ENCODE measurements around the gene DCAF5. TPM values are rescaled to one million over a fixed set of nuclear protein-coding genes. Genes with fewer than 3 reads are reported as not detected.

DCAF5 gene
- total RNA-seq, 1 experiment from 2014 or later = 22.0 TPM

GRCh38 chr14:69092840-69093422 is 60.0 kb downstream of the DCAF5 start:
- H3K4me1 ChIP-seq (ENCODE audit: insufficient read depth, low read length, poor library complexity, severe bottlenecking) = peaks cover 4% of the 10 kb centered on the region
- DNase-seq (ENCODE audit: low spot score) = no peak
- no peak overlapping the region for H3K27ac ChIP-seq (ENCODE audit: low read depth, low read length, poor library complexity, severe bottlenecking)
- H3K4me3 ChIP-seq (ENCODE audit: low read depth, low read length, poor library complexity, severe bottlenecking) = no peak overlapping the region
- no peak for TF ChIP-seq EZH2 (IDR thresholded peaks at IDR 0.05; ENCODE audit: borderline replicate concordance, low read depth, low read length, poor library complexity, severe bottlenecking)
- TF ChIP-seq CTCF (conservative IDR thresholded peaks at IDR 0.05; ENCODE audit: low read depth, low read length) = no peak
- BruUV-seq (replicated peaks) = no TSS peak
- intact Hi-C loops (cut with micrococcal nuclease; ENCODE audit: unreplicated experiment) = no loop called here
- peaks cover 15% of the 10 kb centered on the region for H3K36me3 ChIP-seq (ENCODE audit: insufficient read depth, low read length, poor library complexity, severe bottlenecking)
- ChIA-PET POLR2A (ENCODE audit: low non-redundant PET) (interaction anchor here (0.7 kb wide), 1 partner anchor 250 kb away, joined by 3 read pairs; no protein-coding TSS in a partner anchor), CTCF (no interaction called here)
- no peaks in the 10 kb centered on the region for H3K9me3 ChIP-seq (ENCODE audit: low read depth, low read length, poor library complexity, severe bottlenecking)
- no peaks in the 10 kb centered on the region for H3K27me3 ChIP-seq (replicated peaks; ENCODE audit: insufficient read depth, low read depth, low read length, poor library complexity)

GRCh38 chr14:69091695-69092094 is 61.2 kb downstream of the DCAF5 start:
- BruUV-seq (replicated peaks) = no TSS peak

GRCh38 chr14:69091006-69091405 is 61.9 kb downstream of the DCAF5 start:
- no peaks in the 10 kb centered on the region for H3K27me3 ChIP-seq (replicated peaks; ENCODE audit: insufficient read depth, low read depth, low read length, poor library complexity)
- peaks cover 4% of the 10 kb centered on the region for H3K4me1 ChIP-seq (ENCODE audit: insufficient read depth, low read length, poor library complexity, severe bottlenecking)
- TF ChIP-seq EZH2 (IDR thresholded peaks at IDR 0.05; ENCODE audit: borderline replicate concordance, low read depth, low read length, poor library complexity, severe bottlenecking) = no peak
- no peak for TF ChIP-seq CTCF (conservative IDR thresholded peaks at IDR 0.05; ENCODE audit: low read depth, low read length)
- H3K36me3 ChIP-seq (ENCODE audit: insufficient read depth, low read length, poor library complexity, severe bottlenecking) = peaks cover 15% of the 10 kb centered on the region
- no peaks in the 10 kb centered on the region for H3K9me3 ChIP-seq (ENCODE audit: low read depth, low read length, poor library complexity, severe bottlenecking)
- no TSS peak for BruUV-seq (replicated peaks)
- CTCF ChIA-PET = interaction anchor here (0.9 kb wide), 1 partner anchor 228 kb away, joined by 3 read pairs; no protein-coding TSS in a partner anchor
- H3K4me3 ChIP-seq (ENCODE audit: low read depth, low read length, poor library complexity, severe bottlenecking) = no peak overlapping the region
- intact Hi-C loops (cut with micrococcal nuclease; ENCODE audit: unreplicated experiment) = no loop called here
- DNase-seq (ENCODE audit: low spot score) = no peak
- H3K27ac ChIP-seq (ENCODE audit: low read depth, low read length, poor library complexity, severe bottlenecking) = no peak overlapping the region
- POLR2A ChIA-PET (ENCODE audit: low non-redundant PET) = no interaction called here

More at GRCh38 chr14:69091695-69092094, 61.2 kb downstream of the DCAF5 start:
- POLR2A ChIA-PET (ENCODE audit: low non-redundant PET) = no interaction called here
- Histone ChIP-seq H3K27ac (ENCODE audit: low read depth, low read length, poor library complexity, severe bottlenecking) (no peak overlapping the region), H3K9me3 (ENCODE audit: low read depth, low read length, poor library complexity, severe bottlenecking) (no peaks in the 10 kb centered on the region), H3K27me3 (replicated peaks; ENCODE audit: insufficient read depth, low read depth, low read length, poor library complexity) (no peaks in the 10 kb centered on the region), H3K4me1 (ENCODE audit: insufficient read depth, low read length, poor library complexity, severe bottlenecking) (peaks cover 4% of the 10 kb centered on the region), H3K4me3 (ENCODE audit: low read depth, low read length, poor library complexity, severe bottlenecking) (no peak overlapping the region), H3K36me3 (ENCODE audit: insufficient read depth, low read length, poor library complexity, severe bottlenecking) (peaks cover 15% of the 10 kb centered on the region)
- intact Hi-C loops (cut with micrococcal nuclease; ENCODE audit: unreplicated experiment) = no loop called here
- DNase-seq (ENCODE audit: low spot score) = no peak
- TF ChIP-seq EZH2 (IDR thresholded peaks at IDR 0.05; ENCODE audit: borderline replicate concordance, low read depth, low read length, poor library complexity, severe bottlenecking) (no peak), CTCF (conservative IDR thresholded peaks at IDR 0.05; ENCODE audit: low read depth, low read length) (no peak)
- CTCF ChIA-PET = no interaction called here

Measured in A673 (cell line).